GM19351 (cell line): ENCODE results near the gene ASS1.

ENCODE experiments used
- ATAC-seq: cut with Tn5 transposase; IDR thresholded peaks from one replicate; pipeline ENCODE4 v1.9.1; 2021; ENCODE audit warnings: mild to moderate bottlenecking, moderate library complexity; ENCODE audit not compliant: unreplicated experiment

The ASS1 gene

DNA sequence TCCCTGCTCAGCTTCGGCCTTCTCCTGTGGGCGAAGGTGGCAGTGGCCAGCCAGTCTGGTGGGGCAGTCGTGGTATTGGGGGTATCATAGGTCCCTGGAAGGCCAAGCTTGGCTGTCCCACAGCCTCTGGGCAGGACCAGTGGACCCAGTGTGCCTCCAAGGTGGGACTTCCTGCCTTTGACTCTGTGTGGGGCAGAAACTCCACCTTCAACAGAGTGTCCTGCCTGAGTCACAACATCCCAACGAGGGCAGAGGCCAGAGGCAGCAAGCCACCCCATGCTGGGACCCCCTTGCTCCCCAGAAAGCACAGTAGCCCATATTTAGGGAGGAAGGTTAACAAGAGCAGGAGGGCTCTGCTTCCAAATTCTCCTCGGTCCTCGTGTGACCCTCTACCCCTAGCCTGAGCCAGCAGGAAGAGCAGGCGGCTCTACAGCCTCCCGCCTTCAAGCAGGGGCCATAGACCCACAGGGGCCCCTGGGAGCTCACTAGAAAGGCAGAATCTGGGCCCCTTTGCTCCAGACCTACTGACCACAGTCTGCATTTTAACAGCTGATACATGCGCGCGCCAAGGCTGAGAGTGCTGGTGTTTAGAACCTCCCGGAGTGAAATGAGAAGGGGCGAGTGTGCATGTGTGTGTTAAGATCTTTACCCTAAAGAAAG lies 83.0 kb downstream of the ASS1 start:
- no peak for ATAC-seq

DNA sequence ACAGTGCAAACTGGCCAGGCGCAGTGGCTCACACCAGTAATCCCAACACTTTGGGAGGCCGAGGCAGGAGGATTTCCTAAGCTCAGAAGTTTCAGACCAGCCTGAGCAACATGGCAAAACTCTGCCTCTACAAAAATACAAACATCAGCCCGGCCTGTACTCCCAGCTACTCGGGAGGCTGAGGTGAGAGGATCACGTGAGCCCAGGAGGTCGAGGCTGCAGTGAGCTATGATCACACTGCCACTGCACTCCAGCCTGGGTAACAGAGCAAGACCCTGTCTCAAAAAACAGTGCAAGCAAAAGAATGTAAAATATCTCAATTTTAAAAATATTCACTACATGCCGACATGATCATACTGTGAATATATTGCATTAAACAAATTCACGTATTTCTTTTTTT lies 83.9 kb downstream of the ASS1 start:
- ATAC-seq: no peak

DNA sequence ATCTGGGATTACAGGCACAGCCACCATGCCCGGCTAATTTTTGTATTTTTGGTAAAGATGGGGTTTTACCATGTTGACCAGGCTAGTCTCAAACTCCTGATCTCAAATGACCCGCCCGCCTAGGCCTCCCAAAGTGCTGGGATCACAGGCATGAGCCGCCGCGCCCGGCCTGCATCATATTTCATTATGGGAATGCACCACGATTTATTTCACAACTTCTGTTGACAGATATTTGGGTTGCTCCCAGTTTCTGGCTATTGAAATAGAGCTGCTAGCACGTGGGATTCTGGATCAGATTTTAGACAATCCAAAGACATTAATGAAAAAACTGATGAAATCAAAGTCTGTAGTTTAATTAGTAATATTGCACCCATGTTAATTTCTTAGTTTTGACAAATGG lies 86.2 kb downstream of the ASS1 start:
- ATAC-seq: no peak

DNA sequence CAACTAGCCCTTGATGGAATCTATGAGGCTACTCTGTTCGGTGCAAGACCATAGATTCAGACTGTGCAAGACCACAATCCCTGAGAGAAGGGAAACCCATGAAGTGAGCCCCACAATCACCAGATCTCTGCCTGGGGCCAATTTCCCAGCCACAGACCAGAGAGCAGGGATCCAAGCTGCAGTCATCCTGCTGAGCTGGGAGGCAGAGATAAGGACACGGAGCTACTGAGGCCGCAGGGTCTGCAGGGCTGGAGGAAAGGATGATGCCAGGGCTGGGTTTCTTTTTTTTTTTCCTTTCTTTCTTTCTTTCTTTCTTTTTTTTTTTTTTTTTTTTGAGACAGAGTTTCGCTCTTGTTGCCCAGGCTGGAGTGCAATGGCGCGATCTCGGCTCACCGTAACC lies 86.9 kb downstream of the ASS1 start:
- no peak for ATAC-seq

DNA sequence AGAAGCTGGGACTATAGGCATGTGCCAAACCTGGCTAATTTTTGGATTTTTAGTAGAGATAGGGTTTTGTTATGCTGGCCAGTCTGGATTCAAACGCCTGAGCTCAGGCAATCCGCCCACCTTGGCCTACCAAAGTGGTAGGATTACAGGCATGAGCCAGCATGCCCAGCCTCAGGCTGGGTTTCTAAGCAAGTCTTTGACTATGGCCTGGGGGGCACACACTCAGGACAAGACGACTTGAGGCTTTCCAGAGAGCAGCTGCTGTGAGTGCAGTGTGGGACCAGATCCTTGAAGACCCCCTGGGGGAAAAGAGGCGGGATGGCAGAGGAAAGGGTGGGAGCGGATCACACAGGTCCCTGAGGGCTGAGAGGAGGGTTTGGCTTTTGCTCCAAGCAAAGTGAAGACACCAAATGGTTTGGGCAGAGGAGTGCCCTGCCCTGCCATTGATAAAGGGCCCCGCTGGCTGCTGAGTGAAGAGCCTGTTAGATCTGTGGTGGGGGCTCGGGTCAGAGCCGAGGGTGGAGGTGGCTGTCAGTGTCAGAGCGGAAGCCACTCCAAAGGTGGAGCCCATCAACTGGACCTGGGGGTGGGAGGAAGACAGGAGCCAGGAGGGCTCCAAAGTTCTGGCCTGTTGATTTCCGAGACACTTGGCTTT lies 87.8 kb downstream of the ASS1 start:
- no peak for ATAC-seq

DNA sequence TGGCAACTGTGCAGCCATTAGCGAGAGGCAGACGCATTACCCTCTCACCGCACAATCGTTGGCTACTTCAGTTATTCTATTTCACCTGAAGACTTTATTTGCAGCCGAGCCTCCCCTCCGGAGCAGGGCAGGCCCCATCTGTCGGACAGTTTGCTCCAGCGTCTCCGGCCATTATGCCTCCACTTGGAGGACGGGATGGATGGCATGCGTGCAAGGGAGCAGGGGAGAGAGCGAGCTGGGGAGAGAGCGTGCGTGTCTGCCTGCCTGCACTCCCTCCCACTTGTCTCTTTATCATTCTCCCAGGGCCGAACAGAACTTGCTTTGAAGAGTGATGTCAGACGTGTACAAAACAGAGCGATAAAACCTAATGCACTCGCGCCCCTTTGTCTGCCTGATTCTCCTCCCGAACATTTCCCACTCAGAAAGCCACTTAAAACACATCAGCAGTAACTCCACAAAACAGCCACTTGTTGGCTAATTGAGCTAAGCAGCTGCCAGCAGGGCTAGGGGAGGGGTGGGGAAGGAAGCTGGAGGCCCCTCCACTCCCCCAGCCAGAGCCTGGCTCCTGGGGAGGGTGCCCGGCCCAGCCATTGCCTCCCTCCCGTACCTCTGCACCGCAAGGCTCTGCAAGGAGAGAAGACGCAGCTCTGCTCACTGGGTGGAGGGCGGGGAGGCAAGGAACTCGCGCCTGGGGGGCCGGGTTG lies 91.2 kb downstream of the ASS1 start:
- ATAC-seq: no peak

DNA sequence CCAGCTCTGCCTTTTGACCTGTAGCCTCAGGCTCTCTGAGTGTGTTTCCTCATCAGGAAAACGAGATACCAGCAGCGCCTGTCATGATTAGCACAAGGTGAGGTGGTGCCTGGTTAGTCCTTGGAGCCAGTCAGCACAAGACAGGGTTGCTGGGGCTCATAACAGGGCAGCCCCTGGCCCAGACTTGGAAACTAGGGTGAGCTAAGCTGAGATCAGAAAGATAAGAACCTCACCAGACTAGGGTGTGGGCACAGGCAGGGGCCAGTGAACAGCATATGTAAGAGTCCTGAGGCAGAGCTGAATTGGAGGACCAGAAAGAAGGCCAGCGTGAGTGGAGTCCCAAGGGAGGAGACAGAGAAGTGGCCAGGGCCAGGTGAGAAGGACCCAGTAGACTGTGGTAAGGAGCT lies 91.9 kb downstream of the ASS1 start:
- no peak for ATAC-seq

DNA sequence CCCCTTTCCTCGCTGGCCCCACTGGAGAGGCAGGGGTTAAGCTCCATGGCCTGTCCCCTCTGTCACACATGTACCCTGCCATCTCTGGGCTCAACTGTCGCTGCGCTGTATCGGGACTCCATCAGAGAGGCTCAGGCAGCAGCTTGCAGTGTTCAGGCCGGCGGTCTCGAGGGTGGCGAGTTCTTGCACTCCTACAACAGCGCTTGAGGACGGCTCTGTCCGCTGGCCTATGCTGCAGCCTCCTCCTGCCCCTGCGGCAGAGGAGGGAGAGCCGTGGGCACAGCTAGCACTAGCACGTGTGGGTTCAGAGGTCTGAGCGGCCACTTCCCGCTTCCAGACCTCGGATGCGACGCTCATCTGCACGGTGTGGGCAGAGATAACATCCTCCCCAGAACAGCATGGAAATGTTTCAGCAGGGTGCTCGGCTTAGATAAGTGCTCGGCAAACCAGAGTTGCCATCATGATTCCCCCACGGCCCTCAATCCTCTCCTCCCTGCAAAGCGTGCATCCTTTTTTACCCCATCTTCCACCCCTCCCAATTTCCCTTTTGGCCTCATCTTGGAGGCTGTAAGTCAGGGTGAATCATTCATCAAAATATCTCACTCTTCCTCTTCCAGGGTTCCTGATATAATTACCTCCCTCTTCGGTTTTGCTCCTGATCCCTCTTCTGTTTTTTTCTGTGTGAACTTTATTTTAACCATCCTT lies 92.7 kb downstream of the ASS1 start:
- ATAC-seq: no peak

DNA sequence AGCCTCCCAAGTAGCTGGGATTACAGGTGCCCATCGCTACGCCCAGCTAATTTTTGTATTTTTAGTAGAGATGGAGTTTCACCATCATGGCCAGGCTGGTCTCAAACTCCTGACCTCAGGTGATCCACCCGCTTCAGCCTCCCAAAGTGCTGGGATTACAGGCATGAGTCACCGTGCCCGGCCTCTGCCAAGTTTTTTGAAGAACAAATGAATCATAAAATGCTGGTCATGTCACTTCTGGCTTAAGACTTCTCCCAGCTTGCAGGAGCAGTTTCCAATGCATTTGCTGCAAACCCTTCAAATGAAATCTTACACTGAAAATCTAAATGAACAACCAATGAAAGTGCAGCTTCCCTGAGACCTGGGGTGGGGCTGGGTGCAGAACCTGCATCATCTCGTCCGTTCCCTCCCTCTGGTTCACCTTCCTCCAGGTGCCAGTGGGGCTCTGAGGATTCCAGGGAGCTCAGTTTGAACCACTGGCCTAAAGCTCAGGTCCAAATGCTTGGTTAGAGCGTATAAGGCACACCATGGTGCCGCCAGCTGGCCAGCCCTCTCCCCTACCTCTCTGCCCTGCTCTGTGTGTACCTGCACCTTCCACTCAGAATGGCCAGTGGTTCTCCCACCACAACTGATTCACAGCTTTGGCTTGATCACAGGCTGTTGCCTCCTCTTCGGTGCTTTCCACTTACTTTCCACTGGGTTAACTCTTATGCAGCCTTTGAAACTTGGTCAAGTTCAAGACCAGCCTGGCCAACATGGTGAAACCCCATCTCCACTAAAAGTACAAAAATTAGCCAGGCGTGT lies 94.9 kb downstream of the ASS1 start:
- ATAC-seq: no peak

DNA sequence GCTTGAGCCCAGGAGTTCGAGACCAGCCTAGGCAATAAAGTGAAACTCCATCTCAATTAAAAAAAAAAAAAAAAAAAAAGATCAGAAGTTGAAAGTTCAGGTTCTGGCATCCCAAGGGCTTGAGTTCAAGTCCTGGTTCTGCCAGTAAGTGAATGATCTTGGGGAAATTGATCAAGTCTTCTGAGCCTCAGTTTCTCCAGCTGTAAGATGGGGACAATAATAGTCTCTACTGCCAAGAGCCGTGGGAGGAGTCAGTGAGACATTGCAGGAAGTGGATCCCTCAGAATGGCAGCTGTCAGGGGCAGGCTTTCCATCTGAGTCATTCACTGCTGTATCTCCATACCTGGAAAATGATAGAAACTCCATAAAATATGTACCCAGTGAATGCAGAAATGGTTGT lies 96.8 kb downstream of the ASS1 start:
- no peak for ATAC-seq

DNA sequence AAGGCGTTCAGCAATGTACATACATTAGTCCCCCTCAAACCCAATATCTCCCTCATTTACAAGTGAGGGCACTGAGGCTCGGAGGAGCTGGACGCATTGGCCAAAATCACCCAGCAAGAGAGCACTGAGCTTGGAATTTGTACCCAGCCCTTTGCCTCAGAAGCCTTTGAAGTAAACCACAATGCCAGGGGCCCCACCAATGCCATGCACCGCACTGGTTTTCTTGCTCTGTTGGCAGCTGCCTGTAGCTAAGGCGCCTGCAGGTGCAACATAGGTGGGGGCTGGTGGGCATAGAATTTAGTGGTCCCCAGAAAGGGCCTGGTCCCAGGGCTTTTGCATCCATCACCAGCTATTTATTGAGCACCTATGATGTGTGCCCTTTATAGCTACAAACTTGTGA lies 97.3 kb downstream of the ASS1 start:
- no peak for ATAC-seq

DNA sequence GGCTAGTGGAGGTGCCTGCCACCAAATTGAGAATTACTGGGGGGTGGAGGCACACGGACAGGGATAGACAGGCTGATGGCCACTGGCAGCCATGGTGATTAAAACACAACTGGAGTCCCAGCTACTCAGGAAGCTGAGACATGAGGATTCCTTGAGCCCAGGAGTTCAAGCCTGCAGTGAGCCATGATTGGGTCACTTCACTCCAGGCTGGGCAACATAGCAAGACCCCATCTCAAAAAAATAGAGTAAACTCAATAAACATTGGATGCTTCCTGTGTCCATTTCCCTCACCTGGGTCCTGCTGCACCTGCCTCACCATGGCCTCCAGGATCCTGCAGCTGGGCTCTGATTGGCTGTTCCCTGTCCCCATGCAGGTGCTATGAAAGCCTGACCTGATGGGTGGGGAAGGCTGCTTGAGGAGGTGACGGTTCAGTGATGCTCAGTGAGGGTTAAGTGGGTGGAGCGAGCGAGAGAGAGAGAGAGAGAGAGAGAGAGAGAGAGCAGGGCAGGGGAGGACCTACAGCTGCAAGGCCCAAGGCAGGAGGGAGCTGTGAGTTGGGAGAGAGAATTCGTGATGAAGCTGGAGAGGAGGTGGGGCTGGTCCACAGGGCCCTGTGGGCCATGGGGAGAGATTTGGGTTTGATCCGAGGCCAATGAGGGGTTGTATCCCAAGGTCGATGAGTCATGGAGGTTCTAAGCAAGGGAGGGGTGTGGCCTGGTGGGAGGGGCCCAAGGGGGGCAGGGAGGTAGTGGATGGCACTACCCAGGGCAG lies 97.9 kb downstream of the ASS1 start:
- no peak for ATAC-seq

DNA sequence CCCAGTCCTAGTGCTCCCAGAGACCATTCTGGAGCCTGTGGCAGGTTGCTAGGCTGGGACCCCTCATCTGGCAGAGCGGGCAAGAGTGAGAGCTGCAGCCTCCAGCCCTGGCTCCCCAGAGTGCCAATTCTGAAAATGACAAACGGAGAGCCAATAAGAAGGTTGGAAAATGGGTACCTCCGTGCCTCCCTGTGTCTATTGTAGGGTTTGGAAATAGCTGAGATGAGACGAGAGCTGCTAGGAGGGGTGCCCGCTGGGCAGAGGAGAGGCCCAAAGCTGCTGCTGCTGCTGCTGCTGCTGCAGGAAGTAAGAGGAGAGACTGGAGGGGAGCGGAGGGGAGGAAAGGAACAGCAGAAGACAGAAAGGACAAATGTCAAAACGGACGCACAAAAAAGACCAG lies 98.6 kb downstream of the ASS1 start:
- no peak for ATAC-seq

DNA sequence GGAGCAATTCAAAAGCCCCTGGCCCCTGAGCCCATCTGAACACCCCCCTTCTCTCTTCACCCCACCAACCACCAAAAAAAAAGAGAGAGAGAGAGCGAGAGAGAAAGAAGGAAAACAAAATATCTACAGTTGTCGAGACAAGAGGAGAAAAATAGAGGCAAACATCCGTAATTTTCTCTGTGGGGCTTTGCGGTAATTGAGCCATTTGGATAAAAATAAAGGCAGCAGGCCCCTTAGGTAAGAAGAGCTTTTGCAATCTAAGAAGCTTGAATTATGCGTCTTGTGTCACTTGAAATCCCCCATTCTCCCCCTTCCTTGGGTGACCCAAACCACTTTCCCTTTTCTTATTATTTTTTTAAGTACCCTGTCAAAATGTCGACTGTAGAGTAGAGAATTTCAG lies 99.1 kb downstream of the ASS1 start:
- no peak for ATAC-seq

DNA sequence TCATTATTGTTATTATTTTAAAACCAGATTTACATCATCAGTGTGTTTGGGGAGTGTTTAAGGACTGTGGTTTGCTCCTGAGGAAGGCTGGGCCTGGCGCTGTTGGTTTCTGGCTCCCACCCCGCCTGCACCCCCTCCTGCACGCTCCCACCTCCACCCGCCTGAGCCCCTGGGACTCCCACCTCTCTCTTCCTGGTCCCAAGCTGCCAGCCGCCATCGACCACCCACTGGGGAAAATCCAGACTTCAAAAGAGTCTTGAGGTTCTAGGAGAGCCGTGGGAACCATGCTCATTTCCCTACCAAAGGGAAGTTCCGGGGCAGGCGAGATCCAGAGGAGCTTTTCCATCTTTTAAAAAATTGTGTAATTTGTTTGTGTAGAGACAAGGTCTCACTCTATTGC lies 99.6 kb downstream of the ASS1 start:
- ATAC-seq: no peak

DNA sequence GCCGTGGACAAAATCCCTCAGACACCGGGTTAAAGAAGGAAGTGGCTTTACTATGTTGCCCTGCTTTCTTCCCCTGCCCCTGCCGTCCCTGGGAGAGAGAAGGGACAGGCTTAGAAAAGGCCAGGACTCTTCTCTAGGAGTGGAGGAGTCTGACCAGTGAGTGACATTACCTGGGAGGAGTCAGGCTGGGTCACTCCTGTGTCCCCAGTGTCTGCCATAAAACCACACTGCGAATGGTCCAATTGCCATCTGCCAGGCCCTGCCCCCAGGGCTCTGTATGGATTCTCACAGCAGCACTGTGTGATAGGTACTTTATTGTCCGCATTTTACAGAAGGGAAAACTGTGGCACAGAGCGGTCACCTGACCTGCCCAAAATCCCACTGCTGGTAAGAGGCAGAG lies 103.3 kb downstream of the ASS1 start:
- no peak for ATAC-seq

DNA sequence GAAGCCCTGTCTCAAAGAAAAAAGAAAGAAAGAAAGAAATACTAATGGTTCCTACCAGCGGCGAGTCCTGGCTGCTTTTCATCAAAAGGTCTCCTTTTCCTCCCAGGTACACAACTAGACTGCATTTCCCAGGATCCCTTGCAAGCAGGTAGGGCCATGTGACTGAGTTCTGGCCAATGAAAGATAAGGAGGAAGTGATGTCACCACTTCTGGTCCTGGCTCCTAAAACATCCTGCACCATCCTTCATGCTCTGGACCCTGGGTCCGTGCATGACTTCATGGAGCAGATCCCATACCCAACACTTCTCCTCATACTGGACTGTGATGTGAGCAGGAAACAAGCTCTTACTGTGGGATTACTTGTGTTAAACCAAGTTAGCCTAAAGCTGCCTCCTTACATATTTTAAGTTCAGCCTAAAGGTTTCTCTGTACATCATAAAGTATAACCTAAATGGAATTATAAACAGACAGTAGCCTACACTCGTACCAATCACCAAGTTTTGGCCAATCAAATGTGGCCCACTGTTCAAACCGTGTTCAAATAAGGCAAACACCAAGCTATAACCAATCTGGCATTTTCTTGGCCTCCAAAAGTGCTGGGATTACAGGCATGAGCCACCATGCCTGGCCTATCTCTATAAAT lies 104.5 kb downstream of the ASS1 start:
- no peak for ATAC-seq
